HG03521 (cell line): ENCODE data around the gene PRDX1.
"Not testable (repeated sequence)": the region's sequence is repeated elsewhere in the genome, so short reads cannot be mapped to it uniquely, and the experiment has no call there.

ENCODE experiments used
- ATAC-seq: cut with Tn5 transposase; IDR thresholded peaks from one replicate; pipeline ENCODE4 v1.9.1; 2021; ENCODE audit warnings: mild to moderate bottlenecking, moderate library complexity; ENCODE audit not compliant: unreplicated experiment

The PRDX1 gene

DNA sequence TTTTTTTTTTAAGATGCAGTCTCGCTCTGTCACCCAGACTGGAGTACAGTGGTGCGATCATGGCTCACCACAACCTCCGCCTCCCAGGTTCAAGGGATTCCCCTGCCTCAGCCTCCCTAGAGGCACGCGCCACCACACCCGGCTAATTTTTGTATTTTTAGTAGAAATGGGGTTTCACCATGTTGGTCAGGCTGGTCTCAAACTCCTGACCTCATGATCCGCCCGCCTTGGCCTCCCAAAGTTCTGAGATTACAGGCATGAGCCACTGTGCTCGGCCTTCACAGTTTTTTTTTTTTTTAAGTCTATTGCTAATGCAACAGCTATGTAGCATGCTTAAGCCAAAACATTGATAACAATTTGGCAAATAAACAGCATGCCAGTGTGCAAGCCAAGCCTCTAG is 54.3 kb downstream of the PRDX1 start:
- not testable (repeated sequence) for ATAC-seq

- ATAC-seq = no peak
Observed at GRCh38 chr1:45465277-45465676, 56.4 kb downstream of the PRDX1 start.
